IMR-90 (cell line): ENCODE data around the gene LTBP1. TPM values are rescaled to one million over a fixed set of nuclear protein-coding genes. Genes with fewer than 3 reads are reported as not detected.
A peak's percentile ranks its signal among the peaks of the same experiment; 100 is the strongest.

Experiments
- ATAC-seq: fragments of 200-7000 bp; cut with Tn5 transposase; 2 replicates; pipeline ENCODE4 v1.9.1; 2020; ENCODE audit warnings: low read depth, mild to moderate bottlenecking, moderate library complexity
- BruUV-seq: library from RNA; stranded (reverse); fragments of 400-500 nt; replicated peaks from 2 replicates; lab custom pipeline; 2021; lab: Mats Ljungman, UMichigan
- CTCF ChIA-PET: fragments of 300-600 bp; formaldehyde crosslinking; extraction: SDS; loops from one replicate; lab custom pipeline; 2021; ENCODE audit warnings: antibody characterized with exemption; lab: Yijun Ruan, JAX
- POLR2A ChIA-PET: fragments of 300-600 bp; sonication (Branson Sonifier 250); formaldehyde crosslinking; loops from one replicate; lab custom pipeline; 2022; ENCODE audit warnings: antibody characterized with exemption; ENCODE audit not compliant: unreplicated experiment; lab: Charles Lee
- DNase-seq: peaks from one replicate; pipeline ENCODE4 v3.0.0; 2013
- H2AFZ ChIP-seq: replicated peaks from 2 replicates; pipeline ENCODE3; 2013; ENCODE audit warnings: low read length, mild to moderate bottlenecking; ENCODE audit not compliant: poor library complexity
- H2AK5ac ChIP-seq: 2 replicates; pipeline ENCODE4 v1.6.1; 2013; ENCODE audit warnings: low read depth, low read length, inconsistent platforms
- H2AK9ac ChIP-seq: replicated peaks from 2 replicates; pipeline ENCODE3; 2013; ENCODE audit warnings: mild to moderate bottlenecking, low read depth, low read length, moderate library complexity; ENCODE audit not compliant: poor library complexity
- H2BK120ac ChIP-seq: 2 replicates; pipeline ENCODE4 v1.6.1; 2013; ENCODE audit warnings: low read depth, low read length, inconsistent platforms
- H2BK15ac ChIP-seq: 3 replicates; pipeline ENCODE4 v1.6.1; 2013; ENCODE audit warnings: low read depth, low read length, inconsistent platforms
- H2BK20ac ChIP-seq: 2 replicates; pipeline ENCODE4 v1.6.1; 2013; ENCODE audit warnings: low read depth, mild to moderate bottlenecking, inconsistent platforms, low read length, moderate library complexity
- H2BK5ac ChIP-seq: 2 replicates; pipeline ENCODE4 v1.6.1; 2013; ENCODE audit warnings: mild to moderate bottlenecking, low read depth, low read length, inconsistent platforms; ENCODE audit not compliant: poor library complexity, severe bottlenecking
- H3K14ac ChIP-seq: replicated peaks from 2 replicates; pipeline ENCODE4 v1.6.1; 2013; ENCODE audit warnings: low read depth, low read length, inconsistent platforms
- H3K18ac ChIP-seq: 2 replicates; pipeline ENCODE4 v1.6.1; 2013; ENCODE audit warnings: low read depth, low read length, control low read depth
- H3K23ac ChIP-seq: 2 replicates; pipeline ENCODE4 v1.6.1; 2013; ENCODE audit warnings: low read depth, low read length, inconsistent platforms
- H3K27ac ChIP-seq: 2 replicates; pipeline ENCODE4 v1.5.1; 2013; ENCODE audit warnings: mild to moderate bottlenecking, control low read depth, low read length; ENCODE audit not compliant: insufficient read depth
- H3K27me3 ChIP-seq: 2 replicates; pipeline ENCODE4 v1.6.1; 2013; ENCODE audit warnings: low read length; ENCODE audit not compliant: control insufficient read depth, insufficient read depth
- H3K36me3 ChIP-seq: 2 replicates; pipeline ENCODE4 v1.6.1; 2013; ENCODE audit warnings: low read length, mixed read lengths; ENCODE audit not compliant: control insufficient read depth, insufficient read depth
- H3K4ac ChIP-seq: 2 replicates; pipeline ENCODE4 v1.6.1; 2013; ENCODE audit warnings: low read depth, low read length, inconsistent platforms
- H3K4me1 ChIP-seq: 2 replicates; pipeline ENCODE4 v1.6.1; 2013; ENCODE audit warnings: low read length, mixed read lengths; ENCODE audit not compliant: control insufficient read depth, insufficient read depth
- H3K4me2 ChIP-seq: 2 replicates; pipeline ENCODE4 v1.6.1; 2013; ENCODE audit warnings: low read depth, mild to moderate bottlenecking, control low read depth, low read length, moderate library complexity
- H3K4me3 ChIP-seq: 2 replicates; pipeline ENCODE4 v1.5.1; 2013; ENCODE audit warnings: low read depth, mild to moderate bottlenecking, control low read depth, low read length, moderate library complexity; ENCODE audit not compliant: insufficient read depth
- H3K56ac ChIP-seq: 2 replicates; pipeline ENCODE4 v1.6.1; 2013; ENCODE audit warnings: low read length, inconsistent platforms; ENCODE audit not compliant: insufficient read depth; ENCODE audit errors: extremely low read depth
- H3K79me1 ChIP-seq, 2 experiments: 2 replicates each; pipeline ENCODE4 v1.6.1; 2013; ENCODE audit warnings: low read length in 2 of 2, inconsistent platforms in 1 of 2, low read depth in 1 of 2
- H3K9ac ChIP-seq: 2 replicates; pipeline ENCODE4 v1.6.1; 2013; ENCODE audit warnings: low read depth, low read length, control low read depth
- H3K9me1 ChIP-seq: 2 replicates; pipeline ENCODE4 v1.6.1; 2013; ENCODE audit warnings: low read length, inconsistent platforms; ENCODE audit not compliant: insufficient read depth
- H3K9me3 ChIP-seq: 2 replicates; pipeline ENCODE4 v1.6.1; 2013; ENCODE audit warnings: low read length; ENCODE audit not compliant: control insufficient read depth, insufficient read depth
- H4K20me1 ChIP-seq: 2 replicates; pipeline ENCODE4 v1.6.1; 2013; ENCODE audit warnings: low read length, inconsistent platforms; ENCODE audit not compliant: insufficient read depth
- H4K5ac ChIP-seq: 2 replicates; pipeline ENCODE4 v1.6.1; 2013; ENCODE audit warnings: mild to moderate bottlenecking, low read depth, low read length, control low read depth
- H4K8ac ChIP-seq, 2 experiments: 2 replicates each; pipeline ENCODE4 v1.6.1; 2013; ENCODE audit warnings: low read depth in 2 of 2, low read length in 2 of 2, control low read depth in 1 of 2, inconsistent platforms in 1 of 2
- H4K91ac ChIP-seq: 2 replicates; pipeline ENCODE4 v1.6.1; 2013; ENCODE audit warnings: low read depth, low read length, inconsistent platforms; ENCODE audit not compliant: insufficient read depth
- CEBPB ChIP-seq: IDR thresholded peaks from 2 replicates; pipeline ENCODE4 v1.6.1; 2012; ENCODE audit warnings: low read depth, low read length, improper control_type of control experiment
- RAD21 ChIP-seq: IDR thresholded peaks from 2 replicates; pipeline ENCODE4 v1.6.1; 2012; ENCODE audit warnings: low read length, improper control_type of control experiment
- WGBS, 2 experiments: methylation state at CpG; one replicate each; pipeline versions ENCODE4 v1.1.5 to v1.1.7; 2013; ENCODE audit warnings: missing lambda C conversion rate in 2 of 2; ENCODE audit not compliant: insufficient read length in 1 of 2; ENCODE audit errors: extremely low coverage in 2 of 2; 5-methylcytosine and 5-hydroxymethylcytosine counted together
- dilution Hi-C: fragments of 300-500 bp; cut with HindIII; formaldehyde crosslinking; loops from one replicate; pipeline ENCODE4 v1.14.3; 2018; ENCODE audit warnings: low sequenced_read_pairs; ENCODE audit not compliant: unreplicated experiment
- in situ Hi-C: fragments of 300-500 bp; cut with MboI; formaldehyde crosslinking; loops from 3 replicates; pipeline ENCODE4 v1.14.3; 2019; ENCODE audit warnings: low sequenced_read_pairs, inconsistent platforms, mixed read lengths
- intact Hi-C: fragments of 100-400 bp; cut with micrococcal nuclease; formaldehyde crosslinking; loops from 2 replicates; pipeline ENCODE4 v1.10.0; 2022
- polyA plus RNA-seq, 3 experiments: library from polyadenylated mRNA; depleted of rRNA; stranded (reverse); fragments of >200 nt; gene quantifications; 2 replicates each; pipeline ENCODE4 v1.2.3, GENCODE V29; 2012; ENCODE audit warnings: low replicate concordance in 1 of 3
- total RNA-seq: library from RNA; depleted of rRNA; stranded (reverse); fragments of >200 nt; gene quantifications from 2 replicates; pipeline ENCODE4 v1.2.3, GENCODE V29; 2012
- TF ChIP-seq, protein P1 (sequence below): conservative IDR thresholded peaks from 2 replicates; pipeline ENCODE4 v1.5.1; 2012; ENCODE audit warnings: mild to moderate bottlenecking, low read depth, low read length, improper control_type of control experiment

The LTBP1 gene
- total and polyA plus RNA-seq, 2 of the 4 experiments (the other 2 are of a cell fraction) = 235 to 326 TPM

DNA sequence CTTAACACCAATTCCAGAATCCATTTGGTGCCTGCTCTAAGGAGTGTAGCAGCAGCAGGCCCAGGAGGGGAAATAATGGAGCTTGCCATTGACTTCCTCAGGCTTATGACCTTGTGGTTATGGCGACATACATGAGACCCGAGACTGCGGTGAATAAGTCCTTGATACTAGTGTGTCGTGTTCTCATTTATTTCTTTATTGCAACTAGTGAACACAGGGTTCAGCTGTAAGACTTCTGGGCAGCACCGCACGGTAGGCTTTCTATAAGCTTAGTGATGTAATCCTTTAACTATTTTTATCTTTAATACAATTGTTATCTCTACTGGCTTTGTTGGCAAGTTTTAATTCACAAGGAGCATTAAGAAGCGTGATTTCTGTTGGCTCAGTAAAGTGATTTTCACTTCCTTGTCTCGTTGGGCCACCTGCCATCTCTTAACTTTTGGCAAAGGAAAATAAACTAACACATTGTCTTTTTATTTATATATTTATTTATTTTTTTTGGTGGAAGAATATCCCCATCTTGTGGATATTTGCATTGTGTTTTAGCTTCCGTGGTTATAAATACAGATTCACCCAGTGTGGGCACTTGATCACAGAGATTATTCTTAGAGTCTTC, 139.8 kb downstream of the LTBP1 start:
- peak overlapping the region; percentile 7 for H2AK9ac ChIP-seq

More for the DNA sequence above, 139.8 kb downstream of the LTBP1 start:
- Histone ChIP-seq H3K18ac (no peak overlapping the region), H3K9ac (no peak overlapping the region), H3K23ac (peak overlapping the region; percentile 38; the same call in 1 of the 2 replicates), H2AK5ac (peak overlapping the region; percentile 83), H3K79me1 (peaks cover 35 to 43% of the 10 kb centered on the region in 2 experiments), H3K4me2 (peak overlapping the region; percentile 1; the same call in 1 of the 2 replicates), H3K4ac (peak overlapping the region; percentile 33; the same call in 1 of the 2 replicates), H3K56ac (no peak overlapping the region), H3K14ac (peak overlapping the region; percentile 52; the same call in 1 of the 2 replicates), H3K27ac (no peak overlapping the region), H4K20me1 (no peaks in the 10 kb centered on the region; the same call in 1 of the 2 replicates), H3K9me1 (peaks cover 10% of the 10 kb centered on the region), H2BK20ac (no peak overlapping the region), H4K5ac (no peak overlapping the region; the same call in 1 of the 2 replicates), H3K4me3 (no peak overlapping the region), H3K9me3 (no peaks in the 10 kb centered on the region), H3K27me3 (no peaks in the 10 kb centered on the region), H2BK120ac (0 out of 2 replicates have a peak overlapping the region, but pooled peaks have one; percentile 16), H3K36me3 (no peaks in the 10 kb centered on the region), H4K8ac (no peak overlapping the region), H2AFZ (no peak overlapping the region), H2BK15ac (peak overlapping the region; percentile 77; the same call in 2 of the 3 replicates), H4K91ac (no peak overlapping the region), H3K4me1 (peaks cover 10% of the 10 kb centered on the region), H2BK5ac (no peak overlapping the region)
- no CpG with 5 or more reads among the region's 9 CpGs for WGBS, 2 experiments
- ChIA-PET POLR2A (no interaction called here), CTCF (no interaction called here)
- intact Hi-C loops (no loop called here), dilution Hi-C loops (no loop called here), in situ Hi-C loops (no loop called here)
- ATAC-seq (peak; percentile 54), DNase-seq (peak; percentile 67)
- no TSS peak for BruUV-seq
- TF ChIP-seq CEBPB (peak; percentile 45), RAD21 (no peak; the same call in 1 of the 2 replicates)
- TF ChIP-seq, protein P1, sequence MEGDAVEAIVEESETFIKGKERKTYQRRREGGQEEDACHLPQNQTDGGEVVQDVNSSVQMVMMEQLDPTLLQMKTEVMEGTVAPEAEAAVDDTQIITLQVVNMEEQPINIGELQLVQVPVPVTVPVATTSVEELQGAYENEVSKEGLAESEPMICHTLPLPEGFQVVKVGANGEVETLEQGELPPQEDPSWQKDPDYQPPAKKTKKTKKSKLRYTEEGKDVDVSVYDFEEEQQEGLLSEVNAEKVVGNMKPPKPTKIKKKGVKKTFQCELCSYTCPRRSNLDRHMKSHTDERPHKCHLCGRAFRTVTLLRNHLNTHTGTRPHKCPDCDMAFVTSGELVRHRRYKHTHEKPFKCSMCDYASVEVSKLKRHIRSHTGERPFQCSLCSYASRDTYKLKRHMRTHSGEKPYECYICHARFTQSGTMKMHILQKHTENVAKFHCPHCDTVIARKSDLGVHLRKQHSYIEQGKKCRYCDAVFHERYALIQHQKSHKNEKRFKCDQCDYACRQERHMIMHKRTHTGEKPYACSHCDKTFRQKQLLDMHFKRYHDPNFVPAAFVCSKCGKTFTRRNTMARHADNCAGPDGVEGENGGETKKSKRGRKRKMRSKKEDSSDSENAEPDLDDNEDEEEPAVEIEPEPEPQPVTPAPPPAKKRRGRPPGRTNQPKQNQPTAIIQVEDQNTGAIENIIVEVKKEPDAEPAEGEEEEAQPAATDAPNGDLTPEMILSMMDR = 0 out of 2 replicates have a peak, but pooled peaks have one; percentile 16
